HG02623 (cell line): ENCODE data around the gene CPLX3.

ENCODE experiments used
- ATAC-seq: cut with Tn5 transposase; IDR thresholded peaks from one replicate; pipeline ENCODE4 v1.9.1; 2021; ENCODE audit warnings: moderate library complexity; ENCODE audit not compliant: unreplicated experiment

Gene CPLX3

GRCh38 chr15:74869726-74870407, 43.4 kb downstream of the CPLX3 start:
- no peak for ATAC-seq

- no peak for ATAC-seq
Observed at GRCh38 chr15:74870436-74871215, 44.2 kb downstream of the CPLX3 start.

- no peak for ATAC-seq
Observed at GRCh38 chr15:74872702-74873035, 46.2 kb downstream of the CPLX3 start.

- peak; percentile 80 for ATAC-seq
Observed at GRCh38 chr15:74873036-74873755, 46.8 kb downstream of the CPLX3 start, which contains the start of gene SCAMP2. SCAMP2 (minus strand) TSS chr15:74873365; CDS start chr15:74873255, 110 bp downstream.

GRCh38 chr15:74873756-74874424, 47.5 kb downstream of the CPLX3 start:
- no peak for ATAC-seq

GRCh38 chr15:74878273-74878672, 51.8 kb downstream of the CPLX3 start:
- ATAC-seq, result no peak
